Lung microvascular endothelial cell (primary cell): ENCODE measurements around the gene CYP39A1. TPM values are rescaled to one million over a fixed set of nuclear protein-coding genes. Genes with fewer than 3 reads are reported as not detected.

Source experiments
- DNase-seq, 2 donors: peaks; one replicate each; pipeline versions ENCODE4 v3.0.0 to v3.0.0-alpha.2; 2010; ENCODE audit warnings: low read depth in 2 of 2
- total RNA-seq: library from RNA; depleted of rRNA; stranded (reverse); fragments of >200 nt; gene quantifications from 2 replicates; pipeline ENCODE4 v1.2.1, GENCODE V29; 2014

The CYP39A1 gene
- total RNA-seq, 1 donor from 2014 or later: 0.60 TPM

DNA sequence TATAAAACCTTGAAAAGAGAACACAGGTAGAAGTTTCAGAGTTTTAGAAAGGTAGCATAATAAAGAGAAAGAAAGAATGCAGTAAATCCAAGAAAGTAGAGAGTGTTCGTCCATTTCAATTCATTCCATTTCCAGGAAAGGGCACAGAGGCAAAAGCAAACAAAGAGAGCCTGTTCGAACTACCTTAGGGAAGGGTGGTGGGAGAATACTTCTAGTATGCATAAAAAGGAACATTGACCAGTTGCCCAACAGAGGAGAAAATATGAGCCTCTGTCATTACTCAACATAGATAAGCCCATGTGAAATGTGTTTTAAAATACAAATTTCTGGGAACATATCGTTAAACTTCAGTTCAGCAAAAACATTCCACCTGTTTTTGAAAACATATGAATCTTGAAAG is 60.6 kb downstream of the CYP39A1 start:
- DNase-seq: no peak

DNA sequence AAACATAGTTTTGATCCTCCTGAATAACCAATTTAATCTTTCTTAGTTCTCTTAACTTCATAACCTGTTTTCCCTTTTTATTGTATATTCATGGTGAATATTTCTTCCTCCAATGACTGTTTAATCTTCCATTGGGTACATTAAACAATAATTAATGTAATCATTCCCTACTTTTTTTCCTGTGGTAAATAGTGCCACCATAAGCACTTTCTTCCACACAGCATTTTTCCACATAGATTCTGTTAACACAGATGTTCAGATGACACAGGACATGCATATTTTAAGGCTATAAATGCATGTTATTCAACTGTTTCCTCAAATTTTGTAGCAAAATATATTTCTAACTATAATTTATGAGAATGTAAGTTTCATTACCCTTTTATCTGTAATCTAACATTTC is 61.9 kb downstream of the CYP39A1 start:
- no peak for DNase-seq

DNA sequence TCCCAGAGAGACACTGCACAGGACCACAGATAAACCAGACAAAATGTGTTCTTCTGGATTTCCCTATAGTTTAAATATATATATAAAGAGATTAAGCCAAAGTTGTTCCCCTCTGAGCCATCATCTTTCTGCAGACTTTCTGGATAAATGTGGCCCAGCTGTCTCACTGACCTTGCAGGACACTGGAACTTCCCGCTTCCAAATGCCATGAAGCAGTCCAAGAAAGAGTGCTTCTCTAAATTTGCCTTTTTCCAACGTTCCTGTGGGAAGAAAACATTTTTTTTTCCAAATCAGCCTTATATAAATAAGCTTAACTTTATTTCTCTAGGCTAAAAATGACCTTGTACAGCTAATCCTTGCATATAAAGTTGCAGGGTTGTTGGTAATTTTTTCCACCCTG is 65.7 kb downstream of the CYP39A1 start:
- no peak for DNase-seq

DNA sequence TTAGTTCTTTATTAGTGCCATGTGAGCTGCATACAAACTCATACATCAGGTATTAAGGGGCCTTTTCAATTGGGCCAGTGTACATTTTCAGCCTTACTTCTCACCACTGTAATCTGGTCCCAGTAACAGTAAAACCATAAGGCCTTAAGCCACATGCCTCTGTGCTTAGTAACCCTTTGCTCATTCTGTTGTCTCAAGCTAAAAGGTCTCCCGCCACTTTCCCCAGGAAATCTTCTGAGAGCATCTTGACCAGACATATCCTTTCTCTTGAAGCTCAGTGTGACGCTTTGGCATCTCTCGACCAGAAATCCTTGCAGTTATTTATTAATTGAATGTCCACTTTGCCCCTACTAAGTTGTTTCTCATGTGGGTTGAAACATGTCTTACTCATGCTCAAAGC is 68.0 kb downstream of the CYP39A1 start:
- no peak for DNase-seq

DNA sequence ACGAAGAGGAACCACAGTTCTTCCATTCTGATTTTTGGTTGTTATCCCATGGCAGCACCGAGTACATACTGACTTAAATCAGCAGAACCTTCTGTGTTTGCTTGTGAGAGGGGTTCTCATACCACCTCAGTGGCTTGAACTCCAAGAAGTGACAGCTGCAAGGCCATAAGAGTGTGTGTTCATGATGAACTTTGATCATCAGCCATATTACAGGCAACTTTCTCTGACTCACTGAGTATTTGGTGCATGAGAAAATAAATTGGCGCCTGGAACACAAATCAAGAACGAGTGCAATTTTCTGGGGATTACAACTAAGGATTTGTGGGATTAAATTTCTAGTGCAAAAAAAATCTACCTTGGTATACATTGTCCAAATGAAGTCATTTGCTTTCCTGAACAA is 68.9 kb downstream of the CYP39A1 start:
- no peak for DNase-seq

DNA sequence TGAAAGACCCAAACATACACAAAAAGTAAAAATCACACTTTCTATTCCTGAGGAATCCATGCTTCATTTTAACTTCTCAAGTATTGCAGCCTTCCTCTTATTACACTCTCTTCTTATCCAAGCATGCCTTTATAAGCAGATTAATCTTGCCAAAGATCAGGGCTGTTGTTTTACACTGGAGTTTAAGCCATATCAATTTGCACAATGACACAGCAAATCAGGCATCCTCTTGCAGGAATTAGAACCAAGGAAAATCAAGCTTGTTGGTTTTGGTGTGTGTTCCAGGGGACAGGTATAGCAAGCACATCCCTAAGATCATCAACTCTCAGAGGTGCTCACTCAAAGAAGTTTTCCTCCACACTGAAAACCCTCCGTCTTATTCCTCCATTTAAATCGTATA is 69.5 kb downstream of the CYP39A1 start:
- DNase-seq: no peak

DNA sequence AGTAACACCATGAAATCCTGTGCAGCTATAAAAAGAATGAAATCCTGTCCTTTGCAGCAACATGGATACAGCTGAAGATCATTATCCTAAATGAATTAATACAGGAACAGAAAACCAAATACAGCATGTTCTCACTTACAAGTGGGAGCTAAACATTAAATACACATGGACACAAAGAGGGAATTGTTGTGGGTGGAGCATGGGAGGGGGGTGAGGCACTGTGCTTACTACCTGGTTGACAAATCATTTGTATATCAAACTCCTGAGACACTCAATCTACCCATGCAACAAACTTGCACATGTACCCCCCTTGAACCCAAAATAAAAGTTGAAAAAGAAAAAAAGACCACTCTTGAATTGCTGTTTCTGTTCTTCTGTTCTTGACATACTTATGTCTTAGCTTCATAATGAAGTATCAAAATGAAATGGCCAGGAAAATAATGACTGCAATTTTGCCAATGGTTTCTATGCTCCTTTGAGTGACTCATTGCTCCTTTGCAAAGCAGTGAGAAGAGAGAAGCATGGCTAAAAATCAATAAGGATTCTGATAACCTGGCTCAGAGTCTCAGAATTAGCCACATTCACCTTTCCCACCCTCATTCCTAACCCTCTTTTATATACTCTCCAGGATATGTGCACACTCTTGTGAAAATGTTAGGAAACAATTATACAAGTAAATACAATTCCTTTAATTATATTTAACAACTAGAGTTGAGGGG is 71.0 kb downstream of the CYP39A1 start:
- DNase-seq: no peak

DNA sequence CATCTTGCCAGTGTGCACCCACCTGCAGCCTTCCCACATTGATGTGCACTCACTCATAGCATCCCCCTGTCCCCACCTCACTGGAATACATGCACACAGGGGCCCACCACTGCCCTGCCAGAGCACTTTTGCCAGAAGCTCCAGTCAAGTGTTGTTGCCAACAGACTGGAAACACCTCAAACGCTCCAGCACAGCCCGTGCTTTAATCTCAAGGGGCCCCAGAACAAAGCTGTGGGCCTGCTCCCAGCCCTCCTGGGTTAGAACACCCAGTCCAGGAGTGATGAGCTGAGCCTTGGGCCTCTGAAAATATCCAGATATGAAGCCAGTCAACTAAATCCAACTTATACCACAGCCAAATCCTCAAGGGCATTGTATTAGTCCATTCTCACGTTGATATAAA is 77.1 kb downstream of the CYP39A1 start:
- DNase-seq: no peak

DNA sequence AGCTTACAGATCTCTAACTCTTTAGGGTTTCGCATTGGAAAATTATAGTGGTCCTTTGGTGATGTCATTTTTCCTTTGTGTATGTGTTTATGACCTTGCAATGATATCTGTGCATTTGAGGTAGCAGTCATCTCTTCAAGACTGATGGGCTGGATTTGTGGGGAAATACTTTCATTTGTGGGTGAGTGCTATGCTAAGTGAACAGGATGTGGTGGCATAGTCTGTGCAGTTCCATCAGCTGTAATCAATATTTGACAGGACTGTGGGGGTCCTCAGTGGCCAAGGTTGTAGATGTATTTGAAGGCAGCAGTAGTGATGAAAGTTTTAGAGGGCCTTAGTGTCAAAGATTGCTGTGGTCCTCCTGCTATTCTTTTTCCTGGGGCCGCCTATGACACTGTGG is 79.5 kb downstream of the CYP39A1 start:
- no peak for DNase-seq

DNA sequence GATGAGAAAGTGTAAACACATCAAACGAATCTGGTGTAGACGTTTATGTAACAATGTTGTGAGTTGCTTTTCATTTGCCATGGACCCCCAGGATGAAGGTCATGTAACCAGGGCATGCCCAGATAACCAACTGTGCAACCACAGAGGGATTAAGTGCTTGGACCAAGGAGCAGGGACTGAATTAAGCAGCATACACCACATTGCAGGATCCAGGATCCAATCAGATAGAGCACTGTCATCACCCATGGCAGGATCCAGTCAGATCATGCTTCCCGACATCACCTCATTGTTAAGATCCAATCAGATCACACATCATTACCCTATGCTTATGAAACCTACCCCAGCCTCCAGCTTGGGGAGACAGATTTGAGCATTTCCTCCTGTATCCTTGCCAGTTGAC is 87.1 kb downstream of the CYP39A1 start:
- no peak for DNase-seq

DNA sequence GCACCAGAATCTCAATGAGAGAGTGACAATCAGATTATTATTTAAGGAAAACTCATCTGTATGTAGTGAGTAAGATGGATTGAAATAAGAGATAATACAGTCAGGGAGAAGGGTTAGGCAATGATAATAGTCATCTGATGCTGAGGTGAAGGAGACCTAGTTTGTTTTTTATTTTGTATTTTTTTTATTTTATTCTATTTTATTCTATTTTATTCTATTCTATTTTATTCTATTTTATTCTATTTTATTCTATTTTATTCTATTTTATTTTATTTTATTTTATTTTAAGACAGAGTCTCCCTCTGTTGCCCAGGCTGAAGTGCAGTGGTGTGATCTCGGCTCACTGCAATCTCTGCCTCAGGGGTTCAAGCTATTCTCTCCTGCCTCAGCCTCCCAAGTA is 88.7 kb downstream of the CYP39A1 start:
- DNase-seq: no peak

DNA sequence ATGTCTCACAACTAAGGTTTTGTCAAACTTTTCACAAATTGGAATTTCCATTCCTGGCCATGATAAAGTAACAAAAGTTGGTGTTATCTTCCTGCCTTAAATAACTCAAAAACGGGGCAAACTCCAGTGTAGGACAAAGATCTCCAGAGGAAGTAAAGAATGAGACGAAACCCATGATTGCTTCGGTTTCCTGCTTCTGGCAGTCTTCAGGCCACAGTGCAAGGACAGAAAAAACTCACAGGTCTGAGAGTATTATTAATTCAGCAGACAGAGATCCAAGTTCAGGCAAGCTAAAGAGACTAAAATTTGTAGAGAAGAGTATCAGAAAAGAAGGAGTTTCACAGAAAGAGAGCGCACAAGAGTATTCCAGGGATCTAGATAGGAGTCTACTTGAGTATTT is 96.6 kb downstream of the CYP39A1 start:
- no peak for DNase-seq

DNA sequence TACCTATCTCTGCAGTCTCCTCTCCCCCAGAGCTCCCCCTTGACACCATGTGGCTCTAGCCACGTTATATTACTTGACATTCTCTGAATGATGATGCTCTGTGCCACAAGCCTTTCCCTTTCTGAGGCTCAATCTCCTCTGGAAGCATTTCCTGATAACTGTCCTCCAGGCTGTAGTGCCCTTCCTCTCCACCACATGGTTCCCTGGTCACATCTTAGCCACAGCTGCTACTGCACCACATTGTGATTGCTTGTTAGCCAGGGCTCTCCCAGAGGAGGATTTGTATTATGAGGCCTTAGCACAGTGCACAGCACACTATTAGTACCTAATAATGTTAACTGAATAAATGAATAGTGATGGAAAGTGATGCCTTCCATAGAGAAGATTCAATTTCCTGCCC is 97.5 kb downstream of the CYP39A1 start:
- no peak for DNase-seq

DNA sequence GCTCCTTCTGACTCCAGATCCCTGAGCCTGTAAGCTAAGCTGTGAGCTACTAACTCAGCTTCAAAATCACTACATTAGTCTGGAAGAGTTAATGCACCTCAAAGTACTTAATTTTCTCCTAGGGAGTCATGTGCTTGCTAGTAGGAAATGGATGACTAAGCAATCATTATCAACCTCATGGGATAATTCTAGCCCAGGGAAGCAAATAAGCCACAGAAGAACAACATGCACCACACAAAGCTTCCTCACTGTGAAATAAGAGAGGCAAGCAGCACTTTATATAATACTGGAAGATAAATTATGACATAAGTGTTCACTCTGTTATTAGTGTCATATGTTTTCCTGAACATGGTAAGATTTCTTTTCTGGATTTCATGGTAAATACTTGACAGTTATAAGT is 103.5 kb downstream of the CYP39A1 start:
- no peak for DNase-seq

DNA sequence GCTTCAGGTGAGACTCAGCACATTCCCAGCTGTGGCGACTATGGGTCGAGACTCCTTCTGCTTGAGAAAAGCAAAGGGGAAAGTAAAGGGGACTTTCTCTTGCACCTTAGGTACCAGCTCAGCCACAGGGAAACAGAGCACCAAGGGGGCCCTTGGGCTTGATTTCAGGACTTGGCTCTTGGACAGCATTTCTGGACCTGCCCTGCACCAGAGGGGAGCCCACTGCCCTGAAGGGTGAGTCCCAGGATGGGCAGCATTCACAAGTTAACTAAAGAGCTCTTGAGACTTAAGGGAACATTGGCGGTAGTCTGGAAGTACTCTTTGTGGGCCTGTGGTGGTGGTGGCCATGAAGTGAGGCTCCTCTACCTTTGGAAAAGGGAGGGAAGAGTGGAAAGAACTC is 111.1 kb downstream of the CYP39A1 start:
- DNase-seq: no peak

DNA sequence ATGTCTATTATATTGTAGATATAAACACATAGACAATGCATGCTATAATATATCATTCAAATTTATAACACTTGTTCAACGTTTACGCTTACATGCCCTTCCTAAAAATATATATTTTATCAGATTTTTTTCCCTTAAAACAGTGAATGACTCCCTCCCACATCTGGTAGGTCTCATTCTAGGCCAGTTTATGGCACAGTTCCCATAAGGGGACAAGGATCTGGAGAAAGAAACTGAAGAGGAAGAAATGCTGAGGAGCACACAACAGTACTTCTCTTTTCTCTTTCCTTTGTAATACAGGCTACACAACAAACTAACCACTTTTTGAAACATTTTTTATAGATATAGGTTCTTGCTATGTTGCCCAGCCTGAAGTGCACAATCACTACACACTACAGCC is 112.8 kb downstream of the CYP39A1 start:
- DNase-seq: no peak

DNA sequence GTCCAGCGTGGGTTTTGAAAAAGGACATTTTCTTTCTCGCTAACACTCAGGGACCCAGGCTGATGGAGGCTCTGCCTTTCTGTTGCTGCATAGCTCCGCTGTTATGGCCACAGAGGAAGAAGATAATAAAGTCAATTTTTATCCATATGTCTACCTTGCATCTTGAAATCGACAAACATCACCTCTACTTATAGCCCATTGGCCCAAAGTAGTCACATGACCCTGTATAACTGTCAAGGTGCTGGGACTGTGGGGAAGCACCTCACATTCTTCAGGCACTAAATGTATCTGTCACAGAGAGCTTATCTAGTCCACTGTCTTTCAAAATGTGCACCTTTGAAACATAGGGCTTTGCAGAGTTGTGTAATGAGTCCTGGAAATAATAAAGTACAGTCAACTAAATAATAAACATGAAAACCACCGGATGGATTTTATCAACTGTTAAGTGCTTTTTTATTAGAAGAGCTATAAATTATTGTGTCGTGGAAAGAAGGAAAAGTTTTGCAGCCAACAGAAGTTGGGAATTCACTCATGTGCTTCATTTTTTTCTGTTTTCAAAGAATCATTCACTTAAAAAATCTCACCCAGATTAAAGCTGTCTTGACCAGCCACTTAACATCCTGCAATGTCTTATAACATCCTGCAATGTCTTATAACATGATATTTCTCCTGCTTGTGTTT is 113.7 kb downstream of the CYP39A1 start:
- DNase-seq: no peak

DNA sequence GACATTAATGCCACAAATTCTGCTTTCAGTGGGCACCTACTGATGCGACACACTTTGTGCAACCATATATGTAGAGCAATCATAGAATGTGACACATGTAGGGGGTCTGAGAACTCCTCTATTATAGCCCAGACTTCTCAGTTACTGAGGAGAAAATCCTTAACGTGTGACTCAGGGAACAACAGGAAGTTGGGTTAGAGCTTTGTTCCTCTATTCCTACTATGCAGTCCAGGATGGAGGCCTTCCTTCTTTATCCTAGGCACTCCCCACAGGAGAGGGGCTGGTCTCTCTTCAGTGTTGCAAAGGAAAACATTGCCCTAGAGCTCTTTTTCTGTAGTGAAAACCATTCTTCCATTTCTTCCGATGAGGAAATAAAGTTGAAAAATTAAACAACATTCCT is 121.7 kb downstream of the CYP39A1 start:
- no peak for DNase-seq

DNA sequence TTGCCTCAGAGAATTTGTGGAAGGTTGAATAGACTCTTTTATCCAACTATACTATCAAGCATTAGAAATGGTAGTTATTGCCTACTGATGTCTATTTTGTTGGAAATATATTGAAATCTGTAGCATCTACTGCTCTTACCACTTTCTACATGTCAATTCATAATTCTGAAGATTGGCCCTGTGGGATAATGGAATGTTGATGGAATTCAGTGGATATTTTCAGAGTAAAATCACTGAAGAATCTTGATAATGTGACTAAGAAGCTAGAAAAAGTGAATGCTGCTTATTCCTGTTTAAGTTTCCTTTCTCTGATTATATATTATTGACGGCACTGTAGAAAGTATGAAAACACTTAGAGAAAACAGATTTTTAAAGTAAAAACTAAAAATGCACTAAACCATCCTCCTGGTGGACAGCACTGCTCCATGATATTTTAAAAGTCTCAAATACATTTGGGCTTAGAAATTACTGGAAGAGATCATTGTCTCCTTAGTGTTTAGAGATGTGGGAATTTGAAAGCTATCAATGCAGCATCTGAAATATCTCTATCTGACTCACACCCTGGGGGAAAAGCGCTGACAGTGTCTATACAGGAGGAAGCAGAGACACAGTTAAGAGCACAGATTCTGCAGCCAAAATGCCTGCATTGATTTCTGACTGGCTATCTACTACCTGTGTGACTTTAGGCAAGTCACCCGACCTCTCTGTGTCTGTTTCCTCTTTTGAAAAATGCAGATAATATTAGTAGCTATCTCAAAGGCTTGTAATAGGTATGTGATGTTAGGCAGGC is 123.5 kb downstream of the CYP39A1 start:
- no peak for DNase-seq

DNA sequence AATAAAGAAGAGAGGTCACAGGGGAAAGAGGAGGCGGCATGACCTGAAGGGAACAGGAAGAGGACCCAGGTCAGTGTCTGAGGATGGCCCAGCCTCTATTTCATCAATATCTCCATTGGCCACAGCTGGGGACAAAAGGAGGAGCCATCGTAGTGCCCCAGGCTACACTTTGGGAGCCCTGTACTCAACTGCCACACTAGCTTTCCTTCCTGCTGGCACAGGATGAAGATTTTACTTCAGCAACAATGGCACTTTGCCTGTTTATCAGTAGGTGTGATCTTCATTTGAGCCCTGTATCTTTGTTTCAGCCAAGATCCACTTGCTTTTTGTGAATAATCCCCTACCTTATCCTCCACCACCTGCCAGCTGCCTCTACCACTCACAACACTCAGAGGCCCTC is 126.0 kb downstream of the CYP39A1 start:
- no peak for DNase-seq

DNA sequence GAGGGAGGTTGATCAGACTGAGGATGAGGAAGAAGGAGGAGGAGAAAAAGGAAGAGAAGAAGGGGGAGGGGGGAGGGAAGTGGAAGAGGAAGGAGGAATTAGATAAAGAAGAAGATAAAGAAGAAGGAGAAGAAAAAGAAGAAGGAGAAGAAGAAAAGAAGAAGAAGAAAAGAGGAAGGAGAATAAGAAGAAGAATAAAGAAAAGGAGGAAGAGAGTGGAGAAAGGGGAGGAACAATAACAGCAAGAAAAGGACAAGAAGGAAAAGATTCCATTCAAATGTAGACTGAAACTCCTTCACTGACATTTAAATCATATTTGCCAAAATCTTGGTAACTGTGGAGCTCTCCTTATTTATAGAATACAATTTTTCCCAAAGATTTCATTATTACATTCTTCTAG is 127.0 kb downstream of the CYP39A1 start:
- no peak for DNase-seq

DNA sequence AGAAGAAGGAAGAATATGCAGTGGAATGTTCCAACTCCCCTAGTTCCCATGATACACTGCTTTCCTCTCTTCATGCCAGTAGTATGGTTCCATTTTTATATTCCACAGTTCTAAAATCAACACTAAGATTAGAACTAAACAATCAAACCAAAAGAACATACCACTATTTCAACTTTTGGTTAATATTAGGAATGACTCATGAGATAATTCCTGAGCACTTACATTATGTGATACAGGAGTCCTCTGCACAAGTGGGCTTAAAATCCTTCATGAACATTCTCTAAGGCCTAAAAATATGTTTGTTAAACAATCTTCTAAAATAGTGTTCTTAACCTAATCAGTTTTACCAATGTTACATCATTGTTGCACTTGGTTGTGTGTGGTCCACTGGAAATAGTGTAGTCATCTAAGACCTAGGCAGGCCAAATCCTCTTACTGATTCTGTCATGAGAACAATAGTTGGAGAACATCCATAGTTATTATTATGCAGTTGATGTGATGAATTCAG is 131.1 kb downstream of the CYP39A1 start:
- DNase-seq: no peak

DNA sequence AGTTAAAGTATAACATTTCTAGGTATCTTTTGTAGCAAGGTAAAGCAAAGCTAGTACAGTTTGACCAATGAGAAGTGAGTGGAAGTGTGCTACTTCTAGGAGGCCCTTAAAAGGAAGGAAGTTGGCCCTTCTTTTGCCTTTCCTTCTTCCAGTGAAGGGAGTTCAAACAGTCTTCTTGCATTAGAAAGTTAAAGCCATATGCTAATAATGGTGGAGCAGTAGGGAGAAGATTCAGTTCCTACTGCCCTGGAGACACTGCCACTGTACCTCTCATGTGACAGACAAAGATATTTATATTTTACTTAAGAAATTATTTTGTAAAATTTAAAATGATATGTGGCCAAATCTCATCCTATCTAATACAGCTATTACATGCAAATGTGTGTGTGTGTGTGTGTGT is 135.4 kb downstream of the CYP39A1 start:
- DNase-seq: no peak
